ENCODE data around the gene IL18R1. TPM values are rescaled to one million over a fixed set of nuclear protein-coding genes. Genes with fewer than 3 reads are reported as not detected.
A peak's percentile ranks its signal among the peaks of the same experiment; 100 is the strongest.

IL18R1 gene
- total RNA-seq, 6 donors from 2014 or later, result 9.4 to 46.9 (median 34.8) TPM

- peak overlapping the region in 2 of 4 donors; percentile 18 to 61 for H3K27ac ChIP-seq
- peak in 1 of 4 donors; percentile 65 for TF ChIP-seq EP300 (IDR thresholded peaks at IDR 0.05)
- TF ChIP-seq POLR2AphosphoS5 (IDR thresholded peaks at IDR 0.05), result no peak
- TF ChIP-seq POLR2A (IDR thresholded peaks at IDR 0.05), result no peak
- peak; percentile 65 to 82 (median 71) for TF ChIP-seq CTCF (IDR thresholded peaks at IDR 0.05)
- H3K9me3 ChIP-seq, result no peaks in the 10 kb centered on the region
- H3K4me3 ChIP-seq, result no peak overlapping the region
- WGBS, 2 donors, result 24% methylated on average over 13 of the region's 13 CpGs
- no peaks in the 10 kb centered on the region for H3K36me3 ChIP-seq
- no peaks in the 10 kb centered on the region for H3K27me3 ChIP-seq
- peaks cover 0 to 10% (median 7%) of the 10 kb centered on the region in 4 donors for H3K4me1 ChIP-seq
- peak; percentile 53 to 72 for ATAC-seq (ENCODE audit: low FRiP score in 2 of 2)
- no peak for DNase-seq
Measured at GRCh38 chr2:102442967-102443828, 87.6 kb downstream of the IL18R1 start.

- no peaks in the 10 kb centered on the region for H3K36me3 ChIP-seq
- peaks cover 0 to 10% (median 7%) of the 10 kb centered on the region in 4 donors for H3K4me1 ChIP-seq
- H3K9me3 ChIP-seq, result no peaks in the 10 kb centered on the region
- ATAC-seq (ENCODE audit: low FRiP score in 2 of 2) (no peak), DNase-seq (no peak)
- no peaks in the 10 kb centered on the region for H3K27me3 ChIP-seq
- no peak for TF ChIP-seq POLR2AphosphoS5 (IDR thresholded peaks at IDR 0.05)
- TF ChIP-seq EP300 (IDR thresholded peaks at IDR 0.05), result no peak
- TF ChIP-seq CTCF (IDR thresholded peaks at IDR 0.05), result no peak
- no peak for TF ChIP-seq POLR2A (IDR thresholded peaks at IDR 0.05)
- no peak overlapping the region for H3K4me3 ChIP-seq
- no peak overlapping the region for H3K27ac ChIP-seq
- WGBS, 2 donors, result 72 to 87% methylated on average over 3 of the region's 3 CpGs
Measured at GRCh38 chr2:102444233-102444632, 88.6 kb downstream of the IL18R1 start.

- no peak for TF ChIP-seq CTCF (IDR thresholded peaks at IDR 0.05)
- TF ChIP-seq POLR2A (IDR thresholded peaks at IDR 0.05), result no peak
- no peak for TF ChIP-seq EP300 (IDR thresholded peaks at IDR 0.05)
- no peak for TF ChIP-seq POLR2AphosphoS5 (IDR thresholded peaks at IDR 0.05)
- Histone ChIP-seq H3K27me3 (no peaks in the 10 kb centered on the region), H3K27ac (no peak overlapping the region), H3K4me1 (peaks cover 0 to 10% (median 7%) of the 10 kb centered on the region in 4 donors), H3K9me3 (no peaks in the 10 kb centered on the region), H3K4me3 (no peak overlapping the region), H3K36me3 (peaks cover 0 to 11% (median 0%) of the 10 kb centered on the region in 4 donors)
- ATAC-seq (ENCODE audit: low FRiP score in 2 of 2) (peak in 1 of 2 donors; percentile 16), DNase-seq (peak in 1 of 2 donors; percentile 62)
- WGBS, 2 donors, result 90 to 95% methylated on average over 3 to 9 of the region's 9 CpGs
Measured at GRCh38 chr2:102446936-102447335, 91.3 kb downstream of the IL18R1 start.

Small RNA genes within 50 kb of the gene (small RNA-seq; reads per million reads assigned to genes)
- 0 to 0.33 (median 0.16) reads per million in 4 donors for gene MIR4772

Other genes starting within 250 kb of the IL18R1 start
- gene IL1R1, start 213.1 kb upstream of the IL18R1 start, total RNA-seq, result 100 to 1,000 TPM in 3 of 6 donors, 10 to 100 TPM in 3; 48.2 to 148 (median 111) TPM
- 1 to 10 TPM in 3 of 6 donors, under 1 TPM in 2, not detected in 1; 0.57 to 1.7 (median 1.4) TPM for gene IL1RL2, start 168.8 kb upstream of the IL18R1 start, total RNA-seq
- gene IL1RL1, start 44.2 kb upstream of the IL18R1 start, total RNA-seq, result 100 to 1,000 TPM in 1 of 6 donors, 10 to 100 TPM in 5; 26.2 to 203 (median 53.1) TPM
- gene IL18RAP, start 67.4 kb downstream of the IL18R1 start, total RNA-seq, result 10 to 100 TPM in 3 of 6 donors, 1 to 10 TPM in 3; 8.0 to 16.3 (median 10.9) TPM
- gene SLC9A4, start 117.4 kb downstream of the IL18R1 start, total RNA-seq, result not detected